GM20000 (cell line): ENCODE measurements around the gene OR2K2.
"Not testable (repeated sequence)": the region's sequence is repeated elsewhere in the genome, so short reads cannot be mapped to it uniquely, and the experiment has no call there.

Source experiments
- DNase-seq: peaks from one replicate; pipeline ENCODE4 v3.0.0; 2012; ENCODE audit warnings: low spot score
- TF ChIP-seq, protein P1 (sequence below): IDR thresholded peaks from 2 replicates; pipeline ENCODE4 v1.5.1; 2012; ENCODE audit warnings: mild to moderate bottlenecking, control low read depth; ENCODE audit errors: extremely low read depth, missing control alignments

Gene OR2K2

DNA sequence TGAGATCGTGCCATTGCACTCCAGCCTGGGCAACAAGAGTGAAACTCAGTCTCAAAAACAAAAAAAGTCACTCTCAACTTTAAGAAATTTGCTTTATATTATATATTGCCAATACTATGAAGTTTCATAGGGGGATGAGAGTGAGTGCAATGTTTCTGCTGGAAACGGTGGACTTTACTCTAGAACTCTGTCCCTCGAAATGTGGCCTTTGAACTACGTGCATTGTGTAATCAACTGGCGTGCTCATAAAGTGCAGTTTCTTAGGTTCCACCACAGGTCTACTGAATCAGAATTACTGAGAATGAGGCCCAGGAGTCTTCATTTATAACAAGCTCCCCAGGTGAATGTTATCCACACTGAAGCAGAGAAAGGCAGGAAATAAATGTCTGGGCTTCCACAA, 24.1 kb downstream of the OR2K2 start:
- TF ChIP-seq, protein P1, sequence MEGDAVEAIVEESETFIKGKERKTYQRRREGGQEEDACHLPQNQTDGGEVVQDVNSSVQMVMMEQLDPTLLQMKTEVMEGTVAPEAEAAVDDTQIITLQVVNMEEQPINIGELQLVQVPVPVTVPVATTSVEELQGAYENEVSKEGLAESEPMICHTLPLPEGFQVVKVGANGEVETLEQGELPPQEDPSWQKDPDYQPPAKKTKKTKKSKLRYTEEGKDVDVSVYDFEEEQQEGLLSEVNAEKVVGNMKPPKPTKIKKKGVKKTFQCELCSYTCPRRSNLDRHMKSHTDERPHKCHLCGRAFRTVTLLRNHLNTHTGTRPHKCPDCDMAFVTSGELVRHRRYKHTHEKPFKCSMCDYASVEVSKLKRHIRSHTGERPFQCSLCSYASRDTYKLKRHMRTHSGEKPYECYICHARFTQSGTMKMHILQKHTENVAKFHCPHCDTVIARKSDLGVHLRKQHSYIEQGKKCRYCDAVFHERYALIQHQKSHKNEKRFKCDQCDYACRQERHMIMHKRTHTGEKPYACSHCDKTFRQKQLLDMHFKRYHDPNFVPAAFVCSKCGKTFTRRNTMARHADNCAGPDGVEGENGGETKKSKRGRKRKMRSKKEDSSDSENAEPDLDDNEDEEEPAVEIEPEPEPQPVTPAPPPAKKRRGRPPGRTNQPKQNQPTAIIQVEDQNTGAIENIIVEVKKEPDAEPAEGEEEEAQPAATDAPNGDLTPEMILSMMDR: no peak
- no peak for DNase-seq

DNA sequence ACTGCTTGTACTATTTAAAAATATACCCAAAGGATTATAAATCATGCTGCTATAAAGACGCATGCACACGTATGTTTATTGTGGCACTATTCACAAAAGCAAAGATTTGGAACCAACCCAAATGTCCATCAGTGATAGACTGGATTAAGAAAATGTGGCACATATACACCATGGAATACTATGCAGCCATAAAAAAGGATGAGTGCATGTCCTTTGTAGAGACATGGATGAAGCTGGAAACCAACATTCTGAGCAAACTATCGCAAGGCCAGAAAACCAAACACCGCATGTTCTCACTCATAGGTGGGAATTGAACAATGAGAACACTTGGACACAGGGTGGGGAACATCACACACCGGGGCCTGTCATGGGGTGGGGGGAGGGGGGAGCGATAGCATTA, 26.0 kb downstream of the OR2K2 start:
- not testable (repeated sequence) for DNase-seq

DNA sequence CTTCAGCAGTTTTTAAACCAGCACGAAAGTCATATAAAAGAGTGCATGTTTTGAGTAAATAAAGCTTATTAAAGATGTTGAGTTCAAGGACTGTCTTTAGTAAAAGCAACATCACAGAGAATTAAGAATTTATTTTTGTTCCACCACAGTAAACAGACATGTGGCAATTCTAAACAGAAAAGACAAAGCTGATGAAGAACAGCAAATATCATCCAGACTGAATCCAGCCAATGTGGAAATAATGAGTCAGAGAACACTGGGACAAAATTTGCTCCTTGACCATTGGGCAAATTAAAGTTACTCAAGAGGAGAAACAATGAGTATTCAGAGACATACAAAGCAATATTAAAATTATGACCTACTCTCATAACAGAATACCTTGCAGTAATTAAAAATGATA, 28.8 kb downstream of the OR2K2 start:
- TF ChIP-seq, protein P1: no peak
- no peak for DNase-seq

DNA sequence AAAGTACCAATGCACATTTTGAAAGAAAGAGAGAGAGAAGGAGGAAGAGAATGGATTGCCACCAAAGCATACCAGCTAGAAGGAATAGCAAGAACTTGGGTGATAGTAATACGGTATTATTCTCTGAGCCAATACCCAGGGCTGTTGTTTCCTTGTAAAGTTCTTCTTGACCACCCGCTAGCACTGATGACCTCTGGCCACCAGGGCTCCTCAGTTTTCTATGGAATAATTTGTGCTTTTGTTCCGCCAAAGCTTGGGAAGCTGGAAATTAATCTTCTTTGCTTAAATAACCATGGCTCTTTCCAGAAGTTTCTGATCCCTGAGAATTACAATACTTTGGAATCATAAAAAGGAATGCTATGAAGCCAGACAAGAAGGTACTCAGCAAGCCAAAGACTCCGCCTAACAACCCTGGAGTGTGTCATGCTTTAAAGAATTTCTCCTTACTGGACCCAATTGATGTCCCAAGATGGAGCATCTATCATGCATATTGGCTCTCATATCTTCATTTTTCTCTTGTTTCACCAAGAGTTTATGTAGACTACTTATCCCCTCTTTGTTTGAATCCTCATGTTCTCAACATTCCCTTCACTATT, 29.8 kb downstream of the OR2K2 start:
- DNase-seq: no peak
- TF ChIP-seq, protein P1: no peak

DNA sequence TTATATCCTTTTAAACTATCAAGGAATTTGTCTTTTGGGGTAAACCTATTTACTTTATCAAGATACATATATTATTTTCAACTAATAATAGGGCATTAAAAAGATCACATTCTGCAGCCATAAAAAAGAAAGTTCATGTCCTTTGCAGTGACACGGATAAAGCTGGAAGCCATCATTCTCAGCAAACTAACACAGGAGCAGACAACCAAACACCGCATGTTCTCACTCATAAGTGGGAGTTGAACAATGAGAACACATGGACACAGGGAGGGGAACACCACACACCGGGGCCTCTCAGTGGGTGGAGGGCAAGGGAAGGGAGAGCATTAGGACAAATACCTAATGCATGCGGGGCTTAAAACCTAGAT, 30.4 kb downstream of the OR2K2 start:
- not testable (repeated sequence) for DNase-seq

DNA sequence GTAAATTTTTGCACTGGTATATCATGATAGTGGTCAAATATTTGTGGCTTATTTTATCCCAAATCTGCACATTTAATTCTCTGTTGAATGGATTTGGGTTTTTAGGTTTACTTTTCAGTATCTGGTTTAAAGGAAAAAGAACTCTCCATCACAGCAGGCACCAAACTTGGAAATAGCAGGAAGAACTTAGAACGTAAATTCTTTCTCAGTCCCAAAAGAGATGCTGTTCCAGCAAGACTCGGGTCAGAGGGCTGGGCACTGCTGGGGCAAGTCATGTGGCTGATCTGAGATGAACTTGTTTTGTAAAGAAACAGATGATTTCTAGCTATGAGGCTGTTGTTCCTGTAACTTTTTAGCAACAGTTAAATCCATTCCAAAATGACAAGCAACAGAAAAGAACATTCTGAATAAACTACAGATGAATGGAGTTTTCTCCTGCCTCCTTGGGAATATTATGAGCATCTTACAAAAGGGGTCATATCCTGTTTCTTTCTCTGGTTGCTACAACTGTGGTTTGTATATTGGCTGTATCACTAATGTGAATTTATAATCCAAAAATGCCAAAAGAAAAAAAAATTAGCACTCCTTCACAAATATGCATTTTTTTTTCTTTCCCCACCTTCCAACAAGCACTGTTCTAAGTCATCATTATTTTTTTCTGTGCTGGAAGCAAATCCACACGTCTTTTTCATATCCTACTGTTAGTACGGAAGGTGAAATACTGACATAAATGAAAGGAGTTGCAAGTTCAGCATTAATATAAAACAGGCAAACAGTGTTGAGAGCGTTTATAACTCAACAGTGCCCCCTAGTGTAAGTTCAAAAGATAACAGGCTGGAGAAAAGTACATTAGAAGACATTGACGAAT, 31.1 kb downstream of the OR2K2 start:
- peak; percentile 44 for DNase-seq

DNA sequence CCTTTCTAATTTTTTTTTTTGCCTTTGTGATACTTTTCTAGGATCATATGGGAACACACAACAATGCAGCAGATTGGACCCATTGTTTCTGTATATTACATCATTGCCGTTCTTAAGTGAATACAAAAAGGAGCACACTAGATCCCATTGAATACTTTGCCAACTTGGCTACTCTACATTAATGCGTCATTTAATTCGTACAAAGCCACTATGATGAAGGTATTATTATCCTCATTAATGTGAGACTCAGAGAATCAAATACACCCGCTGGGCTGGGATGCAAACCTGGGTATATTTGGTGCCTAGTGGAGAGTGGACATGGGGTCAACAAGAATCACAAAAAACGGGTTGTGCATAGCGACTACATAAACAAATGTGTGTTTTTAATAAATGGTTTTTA, 31.9 kb downstream of the OR2K2 start:
- TF ChIP-seq, protein P1: no peak
- no peak for DNase-seq

More for the DNA sequence above, 31.1 kb downstream of the OR2K2 start:
- TF ChIP-seq, protein P1: peak; percentile 53

DNA sequence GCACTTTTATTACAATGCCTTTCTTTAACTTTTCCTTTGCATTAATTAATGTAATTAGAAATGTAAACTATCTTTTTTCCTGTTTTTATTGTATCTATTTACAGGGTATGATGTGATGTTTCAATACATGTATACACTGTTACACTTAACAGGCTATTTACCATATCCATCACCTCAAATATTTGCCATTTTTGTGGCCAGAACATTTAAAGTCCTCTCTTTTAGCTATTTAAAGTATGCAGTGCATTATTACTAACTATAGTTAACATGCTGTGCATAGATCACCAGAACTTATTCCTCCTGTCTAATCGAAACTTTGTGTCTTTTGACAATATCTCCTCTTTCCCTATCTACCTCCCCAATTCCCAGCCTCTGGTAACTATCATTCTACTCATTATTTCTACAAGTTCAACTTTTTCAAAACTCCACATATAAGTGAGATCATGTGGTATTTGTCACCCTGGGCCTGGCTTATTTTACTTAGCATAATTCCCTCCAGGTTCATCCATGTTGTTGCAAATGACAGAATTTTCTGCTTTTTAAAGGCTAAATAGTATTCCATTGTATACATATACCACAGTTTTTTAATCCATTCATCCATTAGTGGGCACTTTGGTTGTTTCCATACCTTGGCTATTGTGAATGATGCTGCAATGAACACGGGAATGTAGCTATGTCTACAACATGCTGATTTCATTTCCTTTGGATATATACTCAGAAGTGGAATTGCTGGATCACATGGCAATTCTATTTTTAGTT, 32.8 kb downstream of the OR2K2 start:
- no peak for DNase-seq
- TF ChIP-seq, protein P1: no peak
